SK-N-SH (cell line): ENCODE data around the gene TIMM10. TPM values are rescaled to one million over a fixed set of nuclear protein-coding genes. Genes with fewer than 3 reads are reported as not detected.

Experiments
- CTCF ChIA-PET: fragments of 300-600, 350-600 bp; formaldehyde crosslinking; extraction: SDS; loops from one replicate; lab custom pipeline; 2021; lab: Yijun Ruan, JAX
- POLR2A ChIA-PET: fragments of 350-600 bp; sonication (Branson Sonifier 250); formaldehyde crosslinking; extraction: SDS; loops from one replicate; lab custom pipeline; 2020; ENCODE audit warnings: antibody characterized with exemption, inconsistent platforms; lab: Yijun Ruan, JAX
- DNase-seq: peaks from one replicate; pipeline ENCODE4 v3.0.0; 2012
- H2AFZ ChIP-seq: fragments of 200-600 bp; sonication (generic); 2 replicates; pipeline ENCODE4 v1.8.1; 2016; ENCODE audit warnings: antibody characterized with exemption, mild to moderate bottlenecking, low read depth
- H3F3A ChIP-seq: fragments of 200-600 bp; sonication (generic); replicated peaks from 2 replicates; pipeline ENCODE3; 2016; ENCODE audit warnings: antibody characterized with exemption, mild to moderate bottlenecking; ENCODE audit not compliant: insufficient read depth
- H3K27ac ChIP-seq, 2 experiments: fragments of 200-500 bp in 1 of 2; fragments of 200-600 bp in 1 of 2; sonication (Bioruptor generic) in 1 of 2; sonication (generic), shearing (Covaris generic) in 1 of 2; 2 replicates each; pipeline versions ENCODE4 v1.5.1 to v1.6.1; 2014 to 2016; ENCODE audit warnings: low read depth in 2 of 2, inconsistent platforms in 1 of 2, low read length in 1 of 2, mild to moderate bottlenecking in 1 of 2, mixed read lengths in 1 of 2
- H3K27me3 ChIP-seq: fragments of 200-600 bp; sonication (generic), shearing (Covaris generic); 2 replicates; pipeline ENCODE4 v1.6.1; 2016; ENCODE audit warnings: mixed run types; ENCODE audit not compliant: insufficient read depth
- H3K36me3 ChIP-seq, 2 experiments: fragments of 200-500 bp in 1 of 2; fragments of 200-600 bp in 1 of 2; sonication (Bioruptor generic) in 1 of 2; sonication (generic) in 1 of 2; replicated peaks in 1 of 2; 2 replicates each; pipeline versions ENCODE3 to v1.5.1; 2014 to 2016; ENCODE audit warnings: low read length in 1 of 2, mild to moderate bottlenecking in 1 of 2; ENCODE audit not compliant: insufficient read depth in 2 of 2, control insufficient read depth in 1 of 2
- H3K4me1 ChIP-seq, 2 experiments: fragments of 200-500 bp in 1 of 2; fragments of 200-600 bp in 1 of 2; sonication (Bioruptor generic) in 1 of 2; sonication (generic), shearing (Covaris generic) in 1 of 2; 2 replicates each; pipeline versions ENCODE4 v1.5.1 to v1.6.1; 2014 to 2016; ENCODE audit warnings: low read depth in 1 of 2, low read length in 1 of 2, mixed run types in 1 of 2; ENCODE audit not compliant: insufficient read depth in 2 of 2, control insufficient read depth in 1 of 2
- H3K4me2 ChIP-seq: fragments of 200-600 bp; sonication (generic), shearing (Covaris generic); 2 replicates; pipeline ENCODE4 v1.6.1; 2017; ENCODE audit warnings: mixed run types
- H3K4me3 ChIP-seq, 2 experiments: fragments of 200-500 bp in 1 of 2; fragments of 200-600 bp in 1 of 2; sonication (Bioruptor generic) in 1 of 2; sonication (generic), shearing (Covaris generic) in 1 of 2; 2 replicates each; pipeline versions ENCODE4 v1.5.1 to v1.8.1; 2014 to 2016; ENCODE audit warnings: low read depth in 2 of 2, inconsistent platforms in 1 of 2, low read length in 1 of 2, mild to moderate bottlenecking in 1 of 2, mixed read lengths in 1 of 2, moderate library complexity in 1 of 2
- H3K79me2 ChIP-seq: fragments of 200-600 bp; sonication (generic); 2 replicates; pipeline ENCODE4 v1.8.1; 2017; ENCODE audit warnings: mild to moderate bottlenecking; ENCODE audit not compliant: insufficient read depth
- H3K9ac ChIP-seq: fragments of 200-600 bp; sonication (generic); 2 replicates; pipeline ENCODE4 v1.6.1; 2017; ENCODE audit warnings: mixed run types
- H3K9me2 ChIP-seq: fragments of 200-600 bp; sonication (generic); 2 replicates; pipeline ENCODE4 v1.6.1; 2017; ENCODE audit warnings: mixed run types
- H3K9me3 ChIP-seq: fragments of 200-600 bp; sonication (generic); 2 replicates; pipeline ENCODE4 v1.6.1; 2017; ENCODE audit warnings: mixed run types, mild to moderate bottlenecking, moderate library complexity
- H4K20me1 ChIP-seq: fragments of 200-600 bp; sonication (generic); 2 replicates; pipeline ENCODE4 v1.6.1; 2017; ENCODE audit warnings: mild to moderate bottlenecking, mixed run types; ENCODE audit not compliant: insufficient read depth
- CHD2 ChIP-seq: fragments of 150-350 bp; IDR thresholded peaks from 2 replicates; pipeline ENCODE4 v1.6.1; 2018; ENCODE audit warnings: low read length; ENCODE audit not compliant: partially characterized antibody
- CTCF ChIP-seq: fragments of 200-600 bp; sonication (generic); IDR thresholded peaks from 2 replicates; pipeline ENCODE4 v1.6.1; 2017; ENCODE audit warnings: antibody characterized with exemption, mild to moderate bottlenecking, moderate library complexity
- ELF1 ChIP-seq: IDR thresholded peaks from 2 replicates; pipeline ENCODE4 v1.4.0; 2012
- EP300 ChIP-seq, 2 experiments: IDR thresholded peaks; 2 replicates each; pipeline versions ENCODE4 v1.4.0 to v1.6.1; 2012; ENCODE audit warnings: borderline replicate concordance in 1 of 2, low read depth in 1 of 2, low read length in 1 of 2
- EZH2phosphoT487 ChIP-seq: fragments of 200-600 bp; sonication (generic); IDR thresholded peaks from 2 replicates; pipeline ENCODE4 v1.6.1; 2017; ENCODE audit warnings: low read depth, mixed run types, mild to moderate bottlenecking, antibody characterized with exemption, moderate library complexity, borderline replicate concordance
- FOXJ3 ChIP-seq: sonication (generic); formaldehyde crosslinking; IDR thresholded peaks from 2 replicates; pipeline ENCODE4 v1.5.1; 2020; ENCODE audit warnings: mild to moderate bottlenecking, missing genetic modification reagents
- FOXM1 ChIP-seq: IDR thresholded peaks from 2 replicates; pipeline ENCODE4 v1.4.0; 2012; ENCODE audit warnings: low read depth, mild to moderate bottlenecking
- GATA2 ChIP-seq: sonication (generic); formaldehyde crosslinking; IDR thresholded peaks from 2 replicates; pipeline ENCODE4 v1.5.0; 2020; ENCODE audit warnings: mild to moderate bottlenecking, missing genetic modification reagents
- IRF3 ChIP-seq: fragments of 150-350 bp; IDR thresholded peaks from 2 replicates; pipeline ENCODE4 v1.6.1; 2016; ENCODE audit warnings: mild to moderate bottlenecking, low read depth, low read length
- JUND ChIP-seq: IDR thresholded peaks from 2 replicates; pipeline ENCODE4 v1.4.0; 2012
- NFIC ChIP-seq: IDR thresholded peaks from 2 replicates; pipeline ENCODE4 v1.4.0; 2012; ENCODE audit warnings: borderline replicate concordance
- NRF1 ChIP-seq: IDR thresholded peaks from 2 replicates; pipeline ENCODE4 v1.6.1; 2012; ENCODE audit warnings: low read depth, mild to moderate bottlenecking, low read length
- POLR2AphosphoS5 ChIP-seq: IDR thresholded peaks from 2 replicates; pipeline ENCODE4 v1.6.1; 2012; ENCODE audit warnings: low read depth, low read length
- REST ChIP-seq: IDR thresholded peaks from 2 replicates; pipeline ENCODE4 v1.6.1; 2012; ENCODE audit warnings: mild to moderate bottlenecking, low read depth, low read length, moderate library complexity
- RXRA ChIP-seq: IDR thresholded peaks from 2 replicates; pipeline ENCODE4 v1.4.0; 2012; ENCODE audit warnings: low read depth, mild to moderate bottlenecking, borderline replicate concordance
- SIN3A ChIP-seq: IDR thresholded peaks from 2 replicates; pipeline ENCODE4 v1.6.1; 2012; ENCODE audit warnings: low read depth, mild to moderate bottlenecking, low read length, moderate library complexity, borderline replicate concordance
- SMC3 ChIP-seq: IDR thresholded peaks from 2 replicates; pipeline ENCODE4 v1.6.1; 2012; ENCODE audit warnings: low read depth, low read length, improper control_type of control experiment
- TAF1 ChIP-seq: IDR thresholded peaks from 2 replicates; pipeline ENCODE4 v1.6.1; 2012; ENCODE audit warnings: low read depth, mild to moderate bottlenecking, low read length, moderate library complexity, borderline replicate concordance
- USF2 ChIP-seq: fragments of 150-350 bp; IDR thresholded peaks from 2 replicates; pipeline ENCODE4 v1.6.1; 2017; ENCODE audit warnings: antibody characterized with exemption, low read length, low read depth, borderline replicate concordance
- ZBTB33 ChIP-seq: IDR thresholded peaks from 2 replicates; pipeline ENCODE4 v1.4.0; 2012; ENCODE audit warnings: low read depth, borderline replicate concordance
- WGBS: methylation state at CpG from one replicate; pipeline ENCODE4 v1.1.6; 2017; ENCODE audit warnings: low lambda C conversion rate; 5-methylcytosine and 5-hydroxymethylcytosine counted together
- polyA plus RNA-seq, 3 experiments: library from polyadenylated mRNA; depleted of rRNA; stranded (reverse); fragments of >200 nt; gene quantifications; 2 replicates each; pipeline ENCODE4 v1.2.3, GENCODE V29; 2012

Gene TIMM10
- polyA plus RNA-seq, 1 of the 3 experiments (the other 2 are of a cell fraction) = 179 TPM

GRCh38 chr11:57567515-57568329 lies 37.2 kb upstream of the TIMM10 start, which contains the start of gene UBE2L6:
Gene UBE2L6 (minus strand): TSS chr11:57567672. CDS start chr11:57567611, 61 bp downstream.
- Histone ChIP-seq H3K4me2 (peak within 1 kb of the TSS; percentile 95), H2AFZ (peak within 1 kb of the TSS; percentile 99), H3K9me2 (no peaks in the 10 kb centered on the region), H3K27ac (peak within 1 kb of the TSS; percentile 58 to 83; a peak in 3 of 4 replicates), H3K9ac (peak within 1 kb of the TSS; percentile 79), H3K79me2 (no peaks in the 10 kb centered on the region; the same call in 1 of the 2 replicates), H3K27me3 (no peaks in the 10 kb centered on the region), H3K9me3 (no peaks in the 10 kb centered on the region), H4K20me1 (no peaks in the 10 kb centered on the region), H3K4me1 (peaks cover 0 to 12% of the 10 kb centered on the region in 2 experiments; a peak in 1 of 4 replicates), H3K4me3 (peak within 1 kb of the TSS; percentile 82 to 96), H3F3A (no peaks in the 10 kb centered on the region), H3K36me3 (no peaks in the 10 kb centered on the region)
- ChIA-PET CTCF (interaction anchor here (0.5 to 9.3 kb wide), 57 partner anchors 9 to 937 kb away, joined by 3 to 326 read pairs (median 6); partner anchors contain the start of genes CLP1, MED19, RTN4RL2 and SERPING1), POLR2A (interaction anchor here (0.6 to 2.8 kb wide), 7 partner anchors 30 to 976 kb away, joined by 3 to 24 read pairs (median 4); partner anchors contain the start of genes SERPING1 and YPEL4)
- WGBS = 2% methylated on average over 9 of the region's 92 CpGs
- peak; percentile 91 for DNase-seq
- TF ChIP-seq REST (no peak), TAF1 (no peak), FOXM1 (no peak), SIN3A (peak; percentile 73; the same call in 1 of the 2 replicates), SMC3 (0 out of 2 replicates have a peak, but pooled peaks have one; percentile 11), CHD2 (no peak), GATA2 (CRISPR knock-in tag) (no peak), JUND (no peak), ZBTB33 (no peak), IRF3 (no peak), NRF1 (no peak), RXRA (no peak), EZH2phosphoT487 (no peak), NFIC (no peak), ELF1 (no peak), USF2 (no peak), EP300 (IDR thresholded peaks at IDR 0.05; ENCODE audit: borderline replicate concordance in 1 of 2, low read depth in 1 of 2, low read length in 1 of 2) (no peak), POLR2AphosphoS5 (peak; percentile 51; the same call in 1 of the 2 replicates), FOXJ3 (no peak), CTCF (no peak; the same call in 1 of the 2 replicates)
